ENCODE data around the gene AP1S1.

The AP1S1 gene

DNA sequence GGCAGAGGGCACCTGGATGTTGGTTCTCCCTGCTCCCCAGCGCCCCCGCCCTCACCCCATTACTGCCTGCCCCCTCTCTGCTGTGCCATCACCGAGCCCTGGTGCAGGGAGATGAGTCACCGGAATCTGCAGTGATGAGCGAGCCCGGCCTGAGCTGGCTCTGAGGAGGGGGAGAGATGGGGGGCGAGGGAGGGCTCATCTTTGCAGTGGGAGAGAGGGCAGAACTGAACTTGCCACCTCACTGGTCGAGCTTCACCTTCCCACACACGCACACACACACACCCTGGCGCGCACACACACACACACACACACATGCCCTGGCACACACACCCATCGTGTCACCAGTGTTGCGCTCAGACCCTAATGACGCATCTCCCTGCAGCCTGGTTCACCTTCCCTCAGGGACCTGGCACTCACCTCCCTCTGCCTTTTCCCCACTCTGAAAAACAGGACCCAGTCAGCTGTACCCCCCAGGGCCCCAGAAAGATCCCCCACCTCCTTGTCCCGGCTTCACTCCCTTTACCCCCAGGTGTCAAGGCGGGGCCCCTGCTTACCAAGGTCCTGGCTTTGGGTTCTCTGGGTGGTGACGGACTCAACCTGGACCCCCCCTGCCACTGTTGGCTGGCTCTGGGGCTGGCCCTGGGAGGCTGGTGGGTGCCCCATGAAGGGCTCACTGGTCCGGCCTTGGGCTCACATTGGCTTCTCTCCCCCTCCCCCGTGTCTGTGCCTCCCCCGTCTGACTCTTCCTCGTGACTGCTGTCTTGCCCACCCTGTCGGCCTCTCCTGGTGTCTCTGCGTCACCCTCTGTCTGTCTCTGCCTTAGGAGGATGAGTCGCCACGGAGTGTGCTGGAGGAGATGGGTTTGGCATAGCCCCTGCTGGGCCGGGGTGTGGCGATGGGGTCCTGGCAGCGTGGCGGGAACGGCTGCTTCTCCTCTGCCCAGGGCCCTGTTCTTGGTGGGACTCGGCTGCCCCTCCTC, 5.7 kb downstream of the AP1S1 start:
- no peak for DNase-seq

- no peak for DNase-seq
Measured at GRCh38 chr7:101160910-101161309, 6.6 kb downstream of the AP1S1 start.

GRCh38 chr7:101161692-101162471, 7.6 kb downstream of the AP1S1 start:
- DNase-seq = no peak

DNA sequence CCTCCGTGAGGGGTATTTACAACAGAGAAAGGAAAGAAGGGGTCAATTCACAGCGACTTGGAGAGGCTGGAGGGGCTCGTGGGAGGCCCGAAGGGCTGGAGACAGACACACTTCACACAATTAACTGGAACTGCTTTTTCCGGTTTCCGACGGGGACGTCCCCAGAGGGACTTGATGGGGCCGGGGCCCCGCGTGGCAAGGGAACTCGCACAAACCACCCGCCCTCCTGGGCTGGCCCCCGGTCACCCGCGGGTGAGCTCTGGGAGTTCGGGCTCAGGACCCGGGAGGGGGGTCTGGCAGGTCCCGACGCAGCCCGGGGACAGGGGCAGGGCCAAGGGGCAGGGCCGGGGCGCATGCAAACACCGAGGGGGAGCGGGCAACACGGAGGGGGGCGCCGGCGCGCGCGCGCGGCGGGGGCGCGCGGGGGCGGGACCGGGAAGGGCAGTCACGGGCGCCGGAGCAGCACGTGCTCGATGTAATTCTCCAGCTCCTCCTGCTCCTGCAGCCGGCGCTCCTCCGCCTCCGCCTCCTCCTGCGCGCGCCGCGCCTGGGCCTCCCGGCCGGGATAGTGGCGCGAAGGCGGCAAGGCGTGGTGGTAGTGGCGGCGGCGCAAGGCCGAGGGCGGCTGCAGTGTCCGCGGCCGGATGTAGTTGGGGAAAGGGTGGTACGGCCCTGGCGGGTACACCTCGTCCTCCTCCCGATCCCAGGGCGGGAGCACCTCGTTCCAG, 8.4 kb downstream of the AP1S1 start:
- no peak for DNase-seq

DNA sequence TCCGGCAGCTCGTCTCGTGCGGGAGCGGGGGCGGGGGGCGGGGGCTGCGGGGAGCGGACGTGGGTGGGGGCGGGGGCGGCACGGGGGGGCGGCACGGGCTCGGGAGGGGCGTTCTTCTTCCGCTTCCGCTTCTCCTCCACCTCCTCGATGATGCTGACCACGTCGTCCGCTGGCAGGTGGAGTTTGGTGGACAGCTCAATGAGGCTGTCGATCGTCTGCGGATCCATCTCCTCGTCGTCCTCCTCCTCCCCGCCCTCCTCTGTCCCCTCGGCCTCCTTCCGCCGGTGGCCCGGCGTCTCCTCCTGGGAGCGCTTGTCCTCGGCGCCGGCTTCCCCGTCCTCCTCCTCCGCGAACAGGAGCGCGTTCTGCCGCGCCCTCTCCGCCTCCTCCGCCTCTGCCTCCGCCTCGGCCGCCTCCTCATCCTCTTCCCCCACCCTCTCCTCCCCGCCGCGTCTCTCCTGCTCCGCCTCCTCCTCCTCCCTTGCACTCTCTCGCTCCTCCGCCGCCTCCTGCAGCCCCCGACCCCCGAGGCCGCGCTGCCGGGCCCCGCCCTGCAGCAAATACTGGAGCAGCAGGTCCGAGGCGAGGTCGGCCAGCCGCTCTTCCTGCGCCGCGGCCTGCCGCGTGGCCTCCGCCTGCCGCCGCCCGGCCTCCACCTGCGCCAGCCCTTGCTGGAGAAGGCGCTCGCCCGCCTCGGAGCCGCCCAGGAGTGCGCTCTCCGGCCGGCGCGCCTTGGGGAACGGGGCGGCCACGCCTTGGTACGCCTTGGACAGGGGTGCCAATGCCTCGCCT, 9.2 kb downstream of the AP1S1 start:
- DNase-seq = no peak

DNA sequence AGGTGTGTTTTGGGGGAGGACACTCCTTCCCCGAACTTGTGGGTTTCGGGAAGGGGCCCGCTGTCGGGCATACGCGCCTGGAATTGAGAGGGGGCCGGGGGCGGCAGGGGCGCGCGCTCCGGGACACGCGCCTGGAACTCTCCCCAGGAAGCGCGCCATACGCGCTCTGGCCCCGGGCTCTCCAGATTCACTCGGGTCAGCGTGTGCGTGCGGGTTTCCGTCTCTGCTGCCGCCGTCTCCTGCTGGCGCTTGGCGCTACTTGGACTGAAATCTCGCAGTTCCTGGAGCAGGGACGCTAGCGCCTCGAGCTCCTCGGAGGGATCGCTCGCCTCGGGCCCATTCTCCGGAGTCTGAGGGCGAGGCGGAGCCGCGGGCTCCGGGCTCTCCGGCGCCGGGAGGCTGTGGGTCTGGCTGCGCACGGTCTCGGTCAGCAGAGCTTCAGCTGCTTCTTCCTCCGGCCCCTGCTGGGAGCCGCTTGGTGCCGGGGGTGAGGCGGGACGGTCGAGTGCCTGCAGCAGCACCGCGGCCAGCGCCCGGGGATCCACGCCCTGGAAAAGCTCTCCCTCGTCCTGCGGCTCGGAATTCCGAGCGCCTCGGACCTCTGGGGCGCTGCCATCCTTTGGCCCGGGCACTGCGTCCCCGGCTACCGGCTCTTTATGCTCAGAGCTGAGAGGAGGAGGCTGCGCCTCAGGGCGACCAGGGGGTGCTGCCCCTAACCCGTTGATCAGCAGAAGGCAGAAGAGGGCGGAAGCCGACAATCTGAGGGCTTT, 10.0 kb downstream of the AP1S1 start:
- DNase-seq = no peak

GRCh38 chr7:101165075-101165957, 11.0 kb downstream of the AP1S1 start, which contains the start of gene VGF:
TSS of gene VGF (minus strand) at chr7:101165569. CDS start at chr7:101164843, 726 bp downstream.
- peak; percentile 89 to 94 for DNase-seq

DNA sequence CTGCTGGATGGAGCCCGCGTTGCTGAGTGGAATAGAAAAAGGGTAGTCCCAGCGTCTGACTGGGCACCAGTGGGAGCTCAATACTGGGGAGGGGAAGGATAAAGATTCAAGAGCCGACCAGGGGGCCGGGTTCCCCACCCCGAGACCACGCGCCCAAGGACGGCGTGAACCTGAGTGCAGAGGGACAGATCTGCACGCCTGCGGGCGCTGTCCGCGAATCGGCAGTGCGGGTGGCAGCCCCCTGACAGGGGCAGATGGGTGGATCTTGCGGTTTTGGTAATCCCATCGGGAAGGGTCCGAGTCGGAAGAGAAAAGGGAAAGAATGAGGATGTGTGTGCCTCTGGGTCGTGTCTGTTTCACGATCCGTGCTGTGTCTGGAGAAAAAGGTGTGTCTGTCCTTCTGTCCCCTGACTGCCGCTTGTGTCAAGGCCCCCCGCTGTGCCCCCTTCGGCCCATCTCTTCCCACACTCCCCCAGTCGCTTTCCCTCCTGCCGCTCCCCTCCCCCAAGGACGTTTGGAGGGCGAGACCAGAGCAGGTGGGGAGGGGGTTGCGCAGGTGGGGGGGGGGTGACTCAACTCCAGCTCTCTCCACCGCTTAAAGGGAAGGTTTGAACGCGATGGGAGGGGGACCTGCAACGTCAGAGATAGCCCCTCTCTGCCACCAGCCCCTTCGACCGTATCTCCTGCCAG, 11.8 kb downstream of the AP1S1 start:
- DNase-seq = no peak

GRCh38 chr7:101166648-101166908, 12.3 kb downstream of the AP1S1 start:
- DNase-seq = no peak

DNA sequence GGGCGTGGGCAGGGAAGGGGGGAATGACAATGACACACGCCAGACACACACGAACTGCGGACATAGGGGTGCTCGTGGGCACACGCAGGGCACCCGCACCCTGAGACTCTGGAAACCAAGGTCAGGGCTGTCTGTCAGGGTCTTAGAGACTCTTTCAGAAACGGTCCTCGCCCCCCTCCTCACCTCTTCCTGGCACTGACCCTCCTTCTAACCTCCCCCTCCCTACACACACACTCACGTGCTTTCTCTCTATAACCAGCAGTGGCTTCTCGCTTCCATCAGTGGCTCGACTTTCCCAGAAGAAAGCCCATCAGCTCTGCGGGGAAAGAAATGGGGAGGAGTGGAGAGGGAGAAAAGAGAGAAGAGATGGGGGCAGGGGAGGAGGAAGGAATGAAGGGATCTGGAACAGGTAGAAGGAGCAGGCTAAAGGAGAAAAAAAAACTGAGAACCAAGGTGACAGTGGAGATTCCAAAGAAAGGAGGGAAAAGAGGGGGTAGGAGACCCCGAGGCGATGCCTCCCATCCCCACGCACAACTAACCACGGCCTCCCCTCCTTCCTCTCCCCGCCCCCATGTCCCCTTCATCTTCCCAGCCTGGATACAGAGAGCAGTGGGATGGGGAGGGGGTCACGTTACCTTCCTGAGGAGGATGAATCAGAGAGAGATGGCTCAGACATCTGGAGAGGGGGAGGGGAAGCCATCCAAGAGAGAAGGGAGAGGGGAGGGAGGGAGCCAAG, 12.8 kb downstream of the AP1S1 start:
- DNase-seq = no peak

DNA sequence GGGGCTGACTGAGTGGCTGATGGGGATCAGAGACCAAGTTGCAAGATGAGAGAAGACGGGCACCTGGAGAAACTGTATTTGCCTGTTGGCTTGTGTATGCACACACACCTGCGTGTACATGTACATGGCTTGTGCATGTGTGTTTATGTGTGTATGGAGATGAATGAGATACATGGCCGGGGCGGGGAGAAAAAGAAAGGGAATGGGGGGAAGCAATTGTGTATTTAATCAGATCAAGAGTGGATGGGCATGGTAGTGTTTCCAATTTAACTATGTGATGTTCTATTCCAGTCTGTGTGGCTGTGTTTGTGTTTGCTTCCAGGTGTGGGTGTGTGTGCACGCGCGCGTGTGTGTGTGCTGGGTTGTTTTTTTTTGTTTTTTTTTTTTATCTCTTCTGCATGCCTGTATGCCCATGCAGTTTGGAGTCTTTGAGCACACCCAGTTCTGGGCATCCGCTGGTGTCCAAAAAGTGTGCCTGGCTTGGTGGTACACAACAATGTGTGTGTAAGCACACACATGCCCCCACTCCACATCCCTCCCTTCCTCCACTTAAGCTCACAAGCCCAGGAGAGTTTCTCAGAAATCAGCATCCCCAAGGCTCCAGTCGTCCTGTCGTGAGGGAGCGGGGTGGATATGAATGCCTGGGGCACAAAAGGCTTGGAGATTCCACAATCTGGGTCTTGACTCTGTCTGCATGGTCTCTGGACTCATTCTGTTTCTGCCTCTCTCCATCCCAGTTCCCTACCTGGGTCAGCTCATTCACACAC, 13.6 kb downstream of the AP1S1 start:
- DNase-seq = no peak

DNA sequence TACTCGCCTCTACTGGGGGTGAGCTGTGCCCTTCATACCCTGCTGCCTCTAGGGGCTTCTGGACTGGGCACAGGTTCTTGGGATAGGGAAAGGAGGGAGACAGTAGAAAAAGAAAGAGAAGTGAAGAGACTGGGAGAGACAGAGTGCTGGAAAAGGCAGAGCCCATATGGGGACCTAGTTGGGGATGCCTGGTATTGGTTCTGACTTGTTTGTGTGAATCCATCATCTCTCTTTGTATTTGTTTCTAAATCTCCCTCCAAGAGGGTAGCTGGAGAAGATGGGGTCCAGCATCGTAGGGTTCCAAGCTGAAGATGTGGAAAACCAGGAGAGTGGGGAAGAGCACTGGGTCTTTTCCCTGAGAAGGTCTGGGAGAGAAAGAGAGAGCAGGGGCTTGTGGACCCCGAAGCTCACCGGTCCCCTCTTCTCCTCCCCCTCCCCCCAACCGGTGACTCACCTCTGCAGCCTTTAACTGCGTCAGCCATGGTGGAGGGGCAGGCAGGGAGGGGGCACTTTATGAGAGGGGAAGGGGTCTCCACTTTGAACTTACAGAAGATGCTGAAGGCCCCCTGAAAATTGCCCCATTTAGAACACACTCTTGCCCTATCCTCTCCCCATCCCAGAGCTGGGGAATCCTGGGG, 14.3 kb downstream of the AP1S1 start:
- no peak for DNase-seq

DNA sequence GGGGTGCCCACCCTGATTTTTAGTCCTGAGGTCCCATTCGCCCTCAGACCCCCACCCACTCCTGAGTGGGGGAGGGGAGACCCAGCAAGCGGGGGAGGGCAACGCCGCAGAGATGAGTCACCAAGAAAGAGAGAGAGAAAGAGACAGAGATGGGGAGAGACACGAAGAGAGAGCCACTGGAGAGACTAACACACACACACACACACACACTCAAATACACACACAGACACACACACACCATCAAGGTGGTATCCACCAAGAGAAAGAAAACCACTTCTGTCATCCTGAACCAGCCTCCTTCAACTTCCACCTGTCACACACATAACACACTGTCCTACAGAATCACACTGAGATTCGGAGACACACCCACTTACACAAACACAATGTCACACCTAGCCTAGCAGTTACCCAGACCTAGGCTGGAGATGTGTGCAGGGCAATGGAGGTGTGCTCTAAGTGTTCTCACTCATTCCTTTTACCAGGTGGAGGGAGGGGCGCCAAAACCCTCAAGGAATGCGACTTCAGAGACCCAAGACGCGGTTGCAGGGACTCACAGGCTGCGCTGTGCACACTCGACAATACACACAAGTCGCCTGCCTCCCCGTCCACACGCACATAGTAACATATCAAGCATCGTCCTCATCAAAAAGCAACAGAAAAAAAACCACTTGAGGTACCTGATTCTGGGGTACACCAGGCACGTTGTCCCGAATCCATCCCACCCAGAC, 15.0 kb downstream of the AP1S1 start:
- no peak for DNase-seq

- DNase-seq = peak; percentile 77 to 86
Measured at GRCh38 chr7:101169838-101170551, 15.7 kb downstream of the AP1S1 start.

DNA sequence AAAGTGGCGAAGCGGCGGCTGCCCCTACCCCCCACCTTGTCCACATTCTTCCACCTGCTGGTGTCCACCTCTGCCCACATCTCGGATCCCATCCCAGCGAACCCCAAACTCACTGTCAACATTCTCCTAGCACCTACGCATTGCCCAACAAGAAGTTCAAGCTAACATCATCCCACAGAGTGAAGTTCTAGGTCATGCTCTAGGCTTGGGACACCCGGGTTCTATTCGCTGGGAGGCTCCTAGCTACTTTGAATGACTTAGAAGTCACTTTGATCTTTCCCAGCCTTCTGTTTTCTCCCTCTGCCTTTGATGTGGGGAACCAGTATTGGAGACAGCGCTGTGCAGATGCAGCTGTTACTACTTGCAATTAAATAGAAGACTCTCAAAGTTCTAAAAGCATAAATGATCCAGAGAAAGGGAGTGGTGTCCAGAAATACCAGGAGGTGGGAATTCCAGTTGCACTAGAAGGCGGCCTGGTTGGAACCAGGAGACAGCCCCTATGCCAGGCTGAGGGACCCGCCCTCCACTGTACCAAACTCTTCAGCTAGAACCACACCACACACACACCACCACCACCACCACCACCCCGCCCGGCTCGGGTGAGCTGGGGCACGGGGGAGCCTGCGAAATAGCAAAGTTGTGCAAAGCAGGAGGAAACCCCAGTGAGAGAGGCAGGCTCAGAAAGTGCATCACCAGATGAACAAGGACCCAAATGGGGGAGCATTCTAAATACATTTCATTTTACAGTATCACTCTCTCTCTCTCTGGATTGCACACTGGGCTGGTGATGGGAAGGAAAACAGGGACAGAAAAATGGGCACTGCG, 16.6 kb downstream of the AP1S1 start:
- no peak for DNase-seq

GRCh38 chr7:101171442-101171837, 17.2 kb downstream of the AP1S1 start:
- no peak for DNase-seq

Measured in stimulated activated CD4-positive, alpha-beta T cell treated with anti-CD3 and anti-CD28 coated beads, Interleukin-2, amount 100 ng/mL, for 48 hours (primary cell).